H9 (cell line): Measurements from ENCODE around the gene COA4. TPM values are rescaled to one million over a fixed set of nuclear protein-coding genes. Genes with fewer than 3 reads are reported as not detected.

ENCODE experiments used
- DNase-seq: peaks from one replicate; pipeline ENCODE4 v3.0.0-alpha.2; 2017
- H2AFZ ChIP-seq: one replicate; pipeline ENCODE4 v1.6.1; 2013; ENCODE audit warnings: mild to moderate bottlenecking, low read length, control low read depth, moderate library complexity
- H2AK5ac ChIP-seq: 2 replicates; pipeline ENCODE4 v1.6.1; 2013; ENCODE audit warnings: low read length, control low read depth, mixed read lengths; ENCODE audit not compliant: insufficient read length
- H2BK120ac ChIP-seq: one replicate; pipeline ENCODE4 v1.6.1; 2013; ENCODE audit warnings: low read depth, mild to moderate bottlenecking, low read length, control low read depth, inconsistent platforms; ENCODE audit not compliant: poor library complexity, severe bottlenecking
- H2BK12ac ChIP-seq: 2 replicates; pipeline ENCODE4 v1.6.1; 2013; ENCODE audit warnings: low read length, control low read depth, mixed read lengths, low read depth; ENCODE audit not compliant: insufficient read length
- H2BK15ac ChIP-seq: 2 replicates; pipeline ENCODE4 v1.6.1; 2013; ENCODE audit warnings: low read depth, low read length, control low read depth
- H2BK20ac ChIP-seq: one replicate; pipeline ENCODE4 v1.6.1; 2013; ENCODE audit warnings: low read depth, mild to moderate bottlenecking, low read length, control low read depth, inconsistent platforms; ENCODE audit not compliant: poor library complexity, severe bottlenecking
- H2BK5ac ChIP-seq: 2 replicates; pipeline ENCODE4 v1.6.1; 2013; ENCODE audit warnings: low read length, control low read depth, mixed read lengths; ENCODE audit not compliant: insufficient read length
- H3K14ac ChIP-seq: 2 replicates; pipeline ENCODE4 v1.6.1; 2013; ENCODE audit warnings: low read length, control low read depth; ENCODE audit not compliant: insufficient read depth
- H3K18ac ChIP-seq: 2 replicates; pipeline ENCODE4 v1.6.1; 2013; ENCODE audit warnings: low read depth, mild to moderate bottlenecking, mixed read lengths, low read length, control low read depth; ENCODE audit not compliant: insufficient read length
- H3K23ac ChIP-seq: 2 replicates; pipeline ENCODE4 v1.6.1; 2013; ENCODE audit warnings: low read length, control low read depth, mixed read lengths, low read depth; ENCODE audit not compliant: insufficient read length
- H3K23me2 ChIP-seq: 2 replicates; pipeline ENCODE4 v1.6.1; 2013; ENCODE audit warnings: low read depth, mild to moderate bottlenecking, mixed read lengths, low read length, control low read depth; ENCODE audit not compliant: insufficient read length, poor library complexity, severe bottlenecking
- H3K27ac ChIP-seq: 2 replicates; pipeline ENCODE4 v1.5.1; 2013; ENCODE audit warnings: low read length, control low read depth, mixed read lengths, low read depth; ENCODE audit not compliant: insufficient read length
- H3K27me3 ChIP-seq: 2 replicates; pipeline ENCODE4 v1.6.1; 2013; ENCODE audit warnings: low read length, control low read depth, inconsistent platforms; ENCODE audit not compliant: insufficient read depth
- H3K4ac ChIP-seq: 2 replicates; pipeline ENCODE4 v1.6.1; 2013; ENCODE audit warnings: low read depth, mild to moderate bottlenecking, control low read depth, inconsistent platforms, low read length, moderate library complexity
- H3K4me1 ChIP-seq: 2 replicates; pipeline ENCODE4 v1.6.1; 2013; ENCODE audit warnings: low read length, control low read depth, inconsistent platforms; ENCODE audit not compliant: insufficient read depth
- H3K4me2 ChIP-seq: 2 replicates; pipeline ENCODE4 v1.6.1; 2013; ENCODE audit warnings: low read length, control low read depth, mixed read lengths; ENCODE audit not compliant: insufficient read length, insufficient read depth
- H3K56ac ChIP-seq: 2 replicates; pipeline ENCODE4 v1.6.1; 2013; ENCODE audit warnings: low read depth, mild to moderate bottlenecking, mixed read lengths, low read length, control low read depth; ENCODE audit not compliant: insufficient read length
- H3K79me1 ChIP-seq: 2 replicates; pipeline ENCODE4 v1.6.1; 2013; ENCODE audit warnings: low read depth, mild to moderate bottlenecking, moderate library complexity, low read length, control low read depth, inconsistent platforms; ENCODE audit not compliant: insufficient read depth, poor library complexity, severe bottlenecking
- H3K79me2 ChIP-seq: 2 replicates; pipeline ENCODE4 v1.6.1; 2013; ENCODE audit warnings: low read length, control low read depth, inconsistent platforms; ENCODE audit not compliant: insufficient read depth
- H3K9ac ChIP-seq: 2 replicates; pipeline ENCODE4 v1.6.1; 2013; ENCODE audit warnings: low read length, control low read depth, mixed read lengths; ENCODE audit not compliant: insufficient read length; ENCODE audit errors: extremely low read depth
- H3K9me3 ChIP-seq: one replicate; pipeline ENCODE4 v1.6.1; 2013; ENCODE audit warnings: low read depth, low read length, inconsistent platforms; ENCODE audit not compliant: control insufficient read depth
- H3T11ph ChIP-seq: one replicate; pipeline ENCODE4 v1.6.1; 2013; ENCODE audit warnings: mild to moderate bottlenecking, low read length, control low read depth, inconsistent platforms
- H4K20me1 ChIP-seq: one replicate; pipeline ENCODE4 v1.6.1; 2013; ENCODE audit not compliant: control insufficient read depth, insufficient read length, insufficient read depth
- H4K5ac ChIP-seq: 2 replicates; pipeline ENCODE4 v1.6.1; 2013; ENCODE audit warnings: low read depth, mild to moderate bottlenecking, mixed read lengths, low read length, control low read depth; ENCODE audit not compliant: insufficient read length
- H4K8ac ChIP-seq: replicated peaks from 2 replicates; pipeline ENCODE4 v1.6.1; 2013; ENCODE audit warnings: low read length, control low read depth, mixed read lengths, low read depth; ENCODE audit not compliant: insufficient read length
- H4K91ac ChIP-seq: 2 replicates; pipeline ENCODE4 v1.6.1; 2013; ENCODE audit warnings: low read depth, mild to moderate bottlenecking, moderate library complexity, mixed read lengths, low read length, control low read depth; ENCODE audit not compliant: insufficient read length
- H3K27ac Mint-ChIP-seq, 3 experiments: 2 replicates in 2 of 3; 3 replicates in 1 of 3; pipeline ENCODE4 v1.8.0; 2020 to 2021; ENCODE audit warnings: mixed read lengths in 3 of 3, mild to moderate bottlenecking in 1 of 3, moderate library complexity in 1 of 3
- H3K27me3 Mint-ChIP-seq: 2 replicates; pipeline ENCODE4 v1.8.0; 2021; ENCODE audit warnings: low read depth, mild to moderate bottlenecking, moderate library complexity, mixed read lengths
- H3K36me3 Mint-ChIP-seq, 3 experiments: 2 replicates in 2 of 3; 3 replicates in 1 of 3; pipeline ENCODE4 v1.8.0; 2020 to 2021; ENCODE audit warnings: low read depth in 3 of 3, mixed read lengths in 3 of 3; ENCODE audit not compliant: insufficient read depth in 1 of 3
- H3K4me1 Mint-ChIP-seq, 2 experiments: 2 replicates each; pipeline ENCODE4 v1.8.0; 2020; ENCODE audit warnings: mixed read lengths in 2 of 2
- H3K4me3 Mint-ChIP-seq, 2 experiments: 2 replicates in 1 of 2; 3 replicates in 1 of 2; pipeline ENCODE4 v1.8.0; 2020 to 2021; ENCODE audit warnings: mild to moderate bottlenecking in 2 of 2, mixed read lengths in 2 of 2, moderate library complexity in 1 of 2
- H3K9me3 Mint-ChIP-seq, 2 experiments: 2 replicates in 1 of 2; 3 replicates in 1 of 2; pipeline ENCODE4 v1.8.0; 2020; ENCODE audit warnings: mild to moderate bottlenecking in 2 of 2, mixed read lengths in 2 of 2, moderate library complexity in 1 of 2
- CTCF ChIP-seq: fragments of 200-600 bp; sonication (generic); conservative IDR thresholded peaks from 3 replicates; pipeline ENCODE4 v1.8.0; 2021; ENCODE audit warnings: antibody characterized with exemption, mild to moderate bottlenecking
- WGBS: extraction: QIAGEN DNeasy Blood & Tissue Kit; methylation state at CpG from one replicate; pipeline ENCODE4 v1.1.7; 2013; ENCODE audit warnings: missing lambda C conversion rate, low lambda C conversion rate, mixed read lengths; ENCODE audit not compliant: insufficient read length; ENCODE audit errors: extremely low coverage; 5-methylcytosine and 5-hydroxymethylcytosine counted together
- total RNA-seq: library from RNA; stranded (reverse); gene quantifications from 2 replicates; pipeline ENCODE4 v1.2.1, GENCODE V29; 2021

The COA4 gene
- total RNA-seq, 1 experiment from 2014 or later = 116 TPM

GRCh38 chr11:73872749-73873357 lies 3.8 kb downstream of the COA4 start:
- H2BK120ac ChIP-seq = no peak overlapping the region
- WGBS = no CpG with 5 or more reads among the region's 9 CpGs
- H3K14ac ChIP-seq = no peak overlapping the region
- no peak overlapping the region for H3K56ac ChIP-seq
- no peak overlapping the region for H3K18ac ChIP-seq
- H3K4ac ChIP-seq = no peak overlapping the region
- peaks cover 9% of the 10 kb centered on the region; the same call in 1 of the 2 replicates for H3K79me2 ChIP-seq
- H2AK5ac ChIP-seq = no peak overlapping the region
- H3K27me3 ChIP-seq = no peaks in the 10 kb centered on the region
- no peaks in the 10 kb centered on the region; the same call in 1 of the 2 replicates for H3K27me3 Mint-ChIP-seq
- no peak overlapping the region for H3K27ac Mint-ChIP-seq
- H3K23ac ChIP-seq = no peak overlapping the region
- DNase-seq = no peak
- H2BK15ac ChIP-seq = no peak overlapping the region
- peaks cover 12% of the 10 kb centered on the region for H3K79me1 ChIP-seq
- no peak overlapping the region for H2BK12ac ChIP-seq
- no peak overlapping the region for H4K5ac ChIP-seq
- H3K27ac ChIP-seq = no peak overlapping the region
- H4K8ac ChIP-seq = no peak overlapping the region
- no peak overlapping the region for H2BK20ac ChIP-seq
- peaks cover 21 to 52% (median 41%) of the 10 kb centered on the region in 3 experiments; a peak in 6 of 7 replicates for H3K36me3 Mint-ChIP-seq
- H4K20me1 ChIP-seq = no peaks in the 10 kb centered on the region
- H3K9ac ChIP-seq = no peak overlapping the region
- peaks cover 11% of the 10 kb centered on the region for H3K23me2 ChIP-seq
- no peak overlapping the region for H4K91ac ChIP-seq
- H3T11ph ChIP-seq = no peak overlapping the region
- H3K4me1 ChIP-seq = 0 out of 2 replicates have a peak, but pooled peaks cover 3% of the 10 kb centered on the region
- H3K4me3 Mint-ChIP-seq = no peak overlapping the region
- no peak for TF ChIP-seq CTCF
- no peak overlapping the region for H2BK5ac ChIP-seq
- H3K9me3 ChIP-seq = no peaks in the 10 kb centered on the region
- H3K9me3 Mint-ChIP-seq = no peaks in the 10 kb centered on the region; a peak in 1 of 5 replicates
- H3K4me2 ChIP-seq = no peak overlapping the region
- H2AFZ ChIP-seq = no peak overlapping the region
- peaks cover 18% of the 10 kb centered on the region in 2 experiments for H3K4me1 Mint-ChIP-seq
